ENCODE measurements around the gene TM6SF1. TPM values are rescaled to one million over a fixed set of nuclear protein-coding genes. Genes with fewer than 3 reads are reported as not detected.
"Not testable (repeated sequence)": the region's sequence is repeated elsewhere in the genome, so short reads cannot be mapped to it uniquely, and the experiment has no call there.

TM6SF1 gene
- polyA plus RNA-seq, 1 donor from 2014 or later = 0.16 TPM

DNA sequence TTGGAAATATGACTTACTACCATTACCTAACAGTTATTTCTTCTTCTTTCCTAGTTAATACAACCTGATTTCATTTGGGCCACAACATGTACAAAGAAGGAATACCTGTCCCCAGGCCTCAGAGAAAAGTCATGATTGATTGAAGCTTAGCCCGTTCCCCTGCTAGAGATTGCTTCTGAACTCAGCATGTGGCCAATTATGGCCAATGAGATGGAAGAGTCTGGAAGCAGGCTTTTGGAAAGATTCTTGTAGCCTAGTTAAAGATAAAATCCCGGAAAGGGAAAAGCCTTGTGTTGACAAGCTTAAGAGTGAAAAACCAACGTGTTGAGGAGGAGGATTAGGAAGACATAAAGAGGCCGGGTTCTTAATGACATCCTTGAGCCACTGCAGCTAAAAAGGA, 17.0 kb upstream of the TM6SF1 start:
- H3K27me3 ChIP-seq (ENCODE audit: insufficient read depth, low read depth, low read length) = no peaks in the 10 kb centered on the region
- H4K20me1 ChIP-seq (ENCODE audit: insufficient read depth) = no peaks in the 10 kb centered on the region
- no peak overlapping the region for H3K27ac ChIP-seq (ENCODE audit: low read length)
- TF ChIP-seq EZH2 (IDR thresholded peaks at IDR 0.05; ENCODE audit: borderline replicate concordance, insufficient read depth, low read length, poor library complexity, severe bottlenecking) (no peak), MXI1 (conservative IDR thresholded peaks at IDR 0.05; ENCODE audit: poor library complexity, severe bottlenecking) (no peak), RAD21 (conservative IDR thresholded peaks at IDR 0.05) (no peak), POLR2AphosphoS5 (IDR thresholded peaks at IDR 0.05) (no peak), TAF1 (IDR thresholded peaks at IDR 0.05; ENCODE audit: low read depth) (no peak), EP300 (conservative IDR thresholded peaks at IDR 0.05; ENCODE audit: poor library complexity, severe bottlenecking) (no peak)
- TF ChIP-seq, protein P1, sequence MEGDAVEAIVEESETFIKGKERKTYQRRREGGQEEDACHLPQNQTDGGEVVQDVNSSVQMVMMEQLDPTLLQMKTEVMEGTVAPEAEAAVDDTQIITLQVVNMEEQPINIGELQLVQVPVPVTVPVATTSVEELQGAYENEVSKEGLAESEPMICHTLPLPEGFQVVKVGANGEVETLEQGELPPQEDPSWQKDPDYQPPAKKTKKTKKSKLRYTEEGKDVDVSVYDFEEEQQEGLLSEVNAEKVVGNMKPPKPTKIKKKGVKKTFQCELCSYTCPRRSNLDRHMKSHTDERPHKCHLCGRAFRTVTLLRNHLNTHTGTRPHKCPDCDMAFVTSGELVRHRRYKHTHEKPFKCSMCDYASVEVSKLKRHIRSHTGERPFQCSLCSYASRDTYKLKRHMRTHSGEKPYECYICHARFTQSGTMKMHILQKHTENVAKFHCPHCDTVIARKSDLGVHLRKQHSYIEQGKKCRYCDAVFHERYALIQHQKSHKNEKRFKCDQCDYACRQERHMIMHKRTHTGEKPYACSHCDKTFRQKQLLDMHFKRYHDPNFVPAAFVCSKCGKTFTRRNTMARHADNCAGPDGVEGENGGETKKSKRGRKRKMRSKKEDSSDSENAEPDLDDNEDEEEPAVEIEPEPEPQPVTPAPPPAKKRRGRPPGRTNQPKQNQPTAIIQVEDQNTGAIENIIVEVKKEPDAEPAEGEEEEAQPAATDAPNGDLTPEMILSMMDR (IDR thresholded peaks at IDR 0.05; ENCODE audit: poor library complexity, severe bottlenecking) = no peak
- TF ChIP-seq, protein P2, sequence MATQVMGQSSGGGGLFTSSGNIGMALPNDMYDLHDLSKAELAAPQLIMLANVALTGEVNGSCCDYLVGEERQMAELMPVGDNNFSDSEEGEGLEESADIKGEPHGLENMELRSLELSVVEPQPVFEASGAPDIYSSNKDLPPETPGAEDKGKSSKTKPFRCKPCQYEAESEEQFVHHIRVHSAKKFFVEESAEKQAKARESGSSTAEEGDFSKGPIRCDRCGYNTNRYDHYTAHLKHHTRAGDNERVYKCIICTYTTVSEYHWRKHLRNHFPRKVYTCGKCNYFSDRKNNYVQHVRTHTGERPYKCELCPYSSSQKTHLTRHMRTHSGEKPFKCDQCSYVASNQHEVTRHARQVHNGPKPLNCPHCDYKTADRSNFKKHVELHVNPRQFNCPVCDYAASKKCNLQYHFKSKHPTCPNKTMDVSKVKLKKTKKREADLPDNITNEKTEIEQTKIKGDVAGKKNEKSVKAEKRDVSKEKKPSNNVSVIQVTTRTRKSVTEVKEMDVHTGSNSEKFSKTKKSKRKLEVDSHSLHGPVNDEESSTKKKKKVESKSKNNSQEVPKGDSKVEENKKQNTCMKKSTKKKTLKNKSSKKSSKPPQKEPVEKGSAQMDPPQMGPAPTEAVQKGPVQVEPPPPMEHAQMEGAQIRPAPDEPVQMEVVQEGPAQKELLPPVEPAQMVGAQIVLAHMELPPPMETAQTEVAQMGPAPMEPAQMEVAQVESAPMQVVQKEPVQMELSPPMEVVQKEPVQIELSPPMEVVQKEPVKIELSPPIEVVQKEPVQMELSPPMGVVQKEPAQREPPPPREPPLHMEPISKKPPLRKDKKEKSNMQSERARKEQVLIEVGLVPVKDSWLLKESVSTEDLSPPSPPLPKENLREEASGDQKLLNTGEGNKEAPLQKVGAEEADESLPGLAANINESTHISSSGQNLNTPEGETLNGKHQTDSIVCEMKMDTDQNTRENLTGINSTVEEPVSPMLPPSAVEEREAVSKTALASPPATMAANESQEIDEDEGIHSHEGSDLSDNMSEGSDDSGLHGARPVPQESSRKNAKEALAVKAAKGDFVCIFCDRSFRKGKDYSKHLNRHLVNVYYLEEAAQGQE (IDR thresholded peaks at IDR 0.05; ENCODE audit: borderline replicate concordance) = peak; percentile 64
- no peaks in the 10 kb centered on the region for H3K36me3 ChIP-seq (ENCODE audit: insufficient read depth, low read length)
- no peaks in the 10 kb centered on the region for H3K9me2 ChIP-seq (ENCODE audit: insufficient read depth, low read length)
- H3K9me3 ChIP-seq (ENCODE audit: low read length) = no peaks in the 10 kb centered on the region
- H3K4me2 ChIP-seq (ENCODE audit: low read length) = no peak overlapping the region
- no peak overlapping the region for H3K9ac ChIP-seq (ENCODE audit: low read length)
- H3F3A ChIP-seq (ENCODE audit: insufficient read depth, low read length, poor library complexity, severe bottlenecking) = no peaks in the 10 kb centered on the region
- H3K79me2 ChIP-seq (replicated peaks; ENCODE audit: insufficient read depth, low read length) = no peaks in the 10 kb centered on the region
- no peak overlapping the region for H2AFZ ChIP-seq (ENCODE audit: low read depth, low read length)
- H3K4me3 ChIP-seq (ENCODE audit: low read length) = peak overlapping the region; percentile 15

DNA sequence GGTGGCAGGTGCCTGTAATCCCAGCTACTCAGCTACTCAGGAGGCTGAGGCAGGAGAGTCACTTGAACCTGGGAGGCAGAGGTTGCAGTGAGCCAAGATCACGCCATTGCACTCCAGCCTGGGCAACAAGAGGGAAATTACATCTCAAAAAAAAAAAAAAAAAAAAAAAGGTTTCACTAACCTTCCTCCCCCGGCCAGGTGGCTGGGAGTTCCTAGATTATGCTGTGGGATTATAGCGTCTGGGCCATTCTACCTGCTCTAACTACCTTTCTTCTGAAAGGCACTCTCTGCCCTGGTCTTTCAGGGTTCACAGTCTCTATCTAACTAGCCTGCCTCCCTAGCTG, 15.5 kb upstream of the TM6SF1 start:
- not testable (repeated sequence) for H3K9ac ChIP-seq (ENCODE audit: low read length); H3K36me3 ChIP-seq (ENCODE audit: insufficient read depth, low read length); H3K27ac ChIP-seq (ENCODE audit: low read length); H2AFZ ChIP-seq (ENCODE audit: low read depth, low read length); H3K4me2 ChIP-seq (ENCODE audit: low read length); H3K9me3 ChIP-seq (ENCODE audit: low read length); H4K20me1 ChIP-seq (ENCODE audit: insufficient read depth); H3K79me2 ChIP-seq (replicated peaks; ENCODE audit: insufficient read depth, low read length); H3F3A ChIP-seq (ENCODE audit: insufficient read depth, low read length, poor library complexity, severe bottlenecking); H3K27me3 ChIP-seq (ENCODE audit: insufficient read depth, low read depth, low read length); H3K9me2 ChIP-seq (ENCODE audit: insufficient read depth, low read length); H3K4me3 ChIP-seq (ENCODE audit: low read length)

DNA sequence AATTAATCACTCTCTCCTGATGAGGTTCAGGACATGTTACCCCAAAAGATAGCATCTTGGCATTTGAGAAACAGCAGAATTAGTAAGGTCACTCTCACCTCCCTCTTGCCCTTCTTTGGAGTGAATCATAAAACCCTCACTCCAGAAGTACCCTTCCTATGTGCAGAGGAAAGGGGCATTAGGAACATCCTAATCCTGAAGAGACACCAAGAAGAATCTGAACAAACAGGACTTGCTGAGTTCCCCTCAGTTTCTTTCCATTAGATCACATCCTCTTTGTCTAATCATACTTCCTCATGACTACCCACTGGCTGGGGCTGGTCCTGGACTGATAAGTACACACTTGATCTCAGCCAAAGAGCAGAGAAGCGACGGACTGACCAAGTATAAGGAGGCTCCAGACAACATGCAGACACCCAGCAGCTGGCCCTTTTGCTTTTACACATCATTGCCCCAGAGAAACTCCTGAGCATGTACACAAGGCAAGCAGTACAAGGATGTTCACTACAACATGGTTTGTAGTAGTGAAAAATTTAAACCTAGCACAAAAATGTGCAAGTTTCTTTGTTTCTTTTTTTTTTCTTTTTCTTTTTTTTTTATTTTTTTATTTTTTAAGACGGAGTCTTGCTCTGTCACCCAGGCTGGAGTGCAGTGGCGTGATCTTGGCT, 15.0 kb upstream of the TM6SF1 start:
- H3K4me2 ChIP-seq (ENCODE audit: low read length) = no peak overlapping the region
- no peak overlapping the region for H2AFZ ChIP-seq (ENCODE audit: low read depth, low read length)
- H3K4me3 ChIP-seq (ENCODE audit: low read length) = no peak overlapping the region

More for the DNA sequence above, 15.0 kb upstream of the TM6SF1 start:
- peaks cover 4% of the 10 kb centered on the region for H3K36me3 ChIP-seq (ENCODE audit: insufficient read depth, low read length)
- H3K9ac ChIP-seq (ENCODE audit: low read length) = no peak overlapping the region
- TF ChIP-seq EZH2 (IDR thresholded peaks at IDR 0.05; ENCODE audit: borderline replicate concordance, insufficient read depth, low read length, poor library complexity, severe bottlenecking) (no peak), SMC3 (conservative IDR thresholded peaks at IDR 0.05; ENCODE audit: poor library complexity) (no peak), EP300 (conservative IDR thresholded peaks at IDR 0.05; ENCODE audit: poor library complexity, severe bottlenecking) (no peak), POLR2AphosphoS5 (IDR thresholded peaks at IDR 0.05) (no peak), MXI1 (conservative IDR thresholded peaks at IDR 0.05; ENCODE audit: poor library complexity, severe bottlenecking) (no peak), TAF1 (IDR thresholded peaks at IDR 0.05; ENCODE audit: low read depth) (no peak), RAD21 (conservative IDR thresholded peaks at IDR 0.05) (no peak)
- TF ChIP-seq, protein P1 (IDR thresholded peaks at IDR 0.05; ENCODE audit: poor library complexity, severe bottlenecking) = no peak
- TF ChIP-seq, protein P2 (IDR thresholded peaks at IDR 0.05; ENCODE audit: borderline replicate concordance) = no peak
- H3F3A ChIP-seq (ENCODE audit: insufficient read depth, low read length, poor library complexity, severe bottlenecking) = no peaks in the 10 kb centered on the region
- H3K79me2 ChIP-seq (replicated peaks; ENCODE audit: insufficient read depth, low read length) = no peaks in the 10 kb centered on the region
- no peaks in the 10 kb centered on the region for H3K9me2 ChIP-seq (ENCODE audit: insufficient read depth, low read length)
- no peaks in the 10 kb centered on the region for H3K27me3 ChIP-seq (ENCODE audit: insufficient read depth, low read depth, low read length)
- no peak overlapping the region for H3K27ac ChIP-seq (ENCODE audit: low read length)
- H4K20me1 ChIP-seq (ENCODE audit: insufficient read depth) = no peaks in the 10 kb centered on the region
- H3K9me3 ChIP-seq (ENCODE audit: low read length) = no peaks in the 10 kb centered on the region
